Thyroid gland (tissue), 4 donors: Measurements from ENCODE around the gene ERMARD. TPM values are rescaled to one million over a fixed set of nuclear protein-coding genes. Genes with fewer than 3 reads are reported as not detected.

Experiments
- DNase-seq, 2 donors: peaks; one replicate each; pipeline ENCODE4 v3.0.0-alpha.2; 2019
- H3K27ac ChIP-seq, 3 donors: fragments of 200-600 bp; sonication (generic); 1 replicate in 2 of 3; 2 replicates in 1 of 3; pipeline ENCODE4 v1.5.1; 2016 to 2019; ENCODE audit warnings: mild to moderate bottlenecking in 1 of 3, moderate library complexity in 1 of 3
- H3K27me3 ChIP-seq: fragments of 200-600 bp; sonication (generic); one replicate; pipeline ENCODE4 v1.5.1; 2019
- H3K36me3 ChIP-seq, 2 donors: fragments of 200-600 bp; sonication (generic); one replicate each; pipeline ENCODE4 v1.5.1; 2016 to 2019
- H3K4me1 ChIP-seq, 2 donors: fragments of 200-600 bp; sonication (generic); one replicate each; pipeline ENCODE4 v1.5.1; 2017 to 2019
- H3K4me3 ChIP-seq, 3 donors: fragments of 200-600 bp; sonication (generic); replicated peaks in 1 of 3; 1 replicate in 2 of 3; 2 replicates in 1 of 3; pipeline ENCODE4 v1.5.1; 2016; ENCODE audit warnings: mild to moderate bottlenecking in 1 of 3
- H3K9me3 ChIP-seq: fragments of 200-600 bp; sonication (generic); one replicate; pipeline ENCODE4 v1.5.1; 2017
- POLR2A ChIP-seq, 2 donors: fragments of 450-650 bp; IDR thresholded peaks; one replicate each; pipeline ENCODE4 v1.6.1; 2017; ENCODE audit warnings: antibody characterized with exemption in 2 of 2, mild to moderate bottlenecking in 2 of 2, moderate library complexity in 1 of 2
- WGBS, 2 donors: methylation state at CpG; one replicate each; pipeline ENCODE4 v1.1.5; 2017; 5-methylcytosine and 5-hydroxymethylcytosine counted together
- intact Hi-C: fragments of 100-400 bp; cut with DNase I; formaldehyde crosslinking; loops from one replicate; pipeline ENCODE4 v1.15.1; 2023
- total RNA-seq, 4 donors: library from RNA; depleted of rRNA; stranded (reverse); fragments of >200 nt; gene quantifications; one replicate each; pipeline ENCODE4 v1.2.3, GENCODE V29; 2016
- TF ChIP-seq, protein P1 (sequence below), 6 experiments: fragments of 200-600 bp in 3 of 6; fragments of 450-650 bp in 3 of 6; sonication (generic) in 3 of 6; IDR thresholded peaks; one replicate each; pipeline ENCODE4 v1.5.1; 2016 to 2019; ENCODE audit warnings: antibody characterized with exemption in 6 of 6, mild to moderate bottlenecking in 2 of 6, inconsistent platforms in 1 of 6, moderate library complexity in 1 of 6

ERMARD gene
- total RNA-seq, 4 donors from 2014 or later = 29.4 to 49.8 (median 32.0) TPM

DNA sequence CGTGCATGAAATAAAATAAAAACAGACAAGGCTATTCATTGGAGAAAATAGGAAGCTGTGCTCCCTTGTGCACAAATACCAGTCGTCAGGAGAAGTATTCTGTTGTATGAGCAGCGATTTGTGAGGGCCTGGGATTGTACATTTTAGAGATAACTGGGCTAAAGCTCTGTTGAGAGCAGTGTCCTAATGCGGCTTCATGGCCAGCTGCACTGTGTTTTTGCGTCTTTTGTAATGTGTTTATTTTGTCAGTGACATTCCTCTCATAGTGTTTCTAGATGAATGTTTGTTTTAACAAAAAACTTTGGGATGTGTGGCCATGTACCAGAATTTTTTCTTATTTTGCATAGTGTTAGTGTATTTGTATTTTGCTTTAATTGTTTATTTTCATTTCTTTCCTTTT is 14.8 kb downstream of the ERMARD start:
- intact Hi-C loops = no loop called here
- Histone ChIP-seq H3K27ac (peak overlapping the region in 1 of 3 donors; percentile 66), H3K4me3 (no peak overlapping the region), H3K27me3 (no peaks in the 10 kb centered on the region), H3K9me3 (no peaks in the 10 kb centered on the region), H3K4me1 (peaks cover 0 to 11% of the 10 kb centered on the region in 2 donors), H3K36me3 (peaks cover 0 to 33% of the 10 kb centered on the region in 2 donors)
- DNase-seq = no peak
- 77 to 79% methylated on average over 5 of the region's 5 CpGs for WGBS, 2 donors
- peak in 1 of 2 donors; percentile 16 for TF ChIP-seq POLR2A (IDR thresholded peaks at IDR 0.05)
- TF ChIP-seq, protein P1, sequence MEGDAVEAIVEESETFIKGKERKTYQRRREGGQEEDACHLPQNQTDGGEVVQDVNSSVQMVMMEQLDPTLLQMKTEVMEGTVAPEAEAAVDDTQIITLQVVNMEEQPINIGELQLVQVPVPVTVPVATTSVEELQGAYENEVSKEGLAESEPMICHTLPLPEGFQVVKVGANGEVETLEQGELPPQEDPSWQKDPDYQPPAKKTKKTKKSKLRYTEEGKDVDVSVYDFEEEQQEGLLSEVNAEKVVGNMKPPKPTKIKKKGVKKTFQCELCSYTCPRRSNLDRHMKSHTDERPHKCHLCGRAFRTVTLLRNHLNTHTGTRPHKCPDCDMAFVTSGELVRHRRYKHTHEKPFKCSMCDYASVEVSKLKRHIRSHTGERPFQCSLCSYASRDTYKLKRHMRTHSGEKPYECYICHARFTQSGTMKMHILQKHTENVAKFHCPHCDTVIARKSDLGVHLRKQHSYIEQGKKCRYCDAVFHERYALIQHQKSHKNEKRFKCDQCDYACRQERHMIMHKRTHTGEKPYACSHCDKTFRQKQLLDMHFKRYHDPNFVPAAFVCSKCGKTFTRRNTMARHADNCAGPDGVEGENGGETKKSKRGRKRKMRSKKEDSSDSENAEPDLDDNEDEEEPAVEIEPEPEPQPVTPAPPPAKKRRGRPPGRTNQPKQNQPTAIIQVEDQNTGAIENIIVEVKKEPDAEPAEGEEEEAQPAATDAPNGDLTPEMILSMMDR (IDR thresholded peaks at IDR 0.05) = no peak

DNA sequence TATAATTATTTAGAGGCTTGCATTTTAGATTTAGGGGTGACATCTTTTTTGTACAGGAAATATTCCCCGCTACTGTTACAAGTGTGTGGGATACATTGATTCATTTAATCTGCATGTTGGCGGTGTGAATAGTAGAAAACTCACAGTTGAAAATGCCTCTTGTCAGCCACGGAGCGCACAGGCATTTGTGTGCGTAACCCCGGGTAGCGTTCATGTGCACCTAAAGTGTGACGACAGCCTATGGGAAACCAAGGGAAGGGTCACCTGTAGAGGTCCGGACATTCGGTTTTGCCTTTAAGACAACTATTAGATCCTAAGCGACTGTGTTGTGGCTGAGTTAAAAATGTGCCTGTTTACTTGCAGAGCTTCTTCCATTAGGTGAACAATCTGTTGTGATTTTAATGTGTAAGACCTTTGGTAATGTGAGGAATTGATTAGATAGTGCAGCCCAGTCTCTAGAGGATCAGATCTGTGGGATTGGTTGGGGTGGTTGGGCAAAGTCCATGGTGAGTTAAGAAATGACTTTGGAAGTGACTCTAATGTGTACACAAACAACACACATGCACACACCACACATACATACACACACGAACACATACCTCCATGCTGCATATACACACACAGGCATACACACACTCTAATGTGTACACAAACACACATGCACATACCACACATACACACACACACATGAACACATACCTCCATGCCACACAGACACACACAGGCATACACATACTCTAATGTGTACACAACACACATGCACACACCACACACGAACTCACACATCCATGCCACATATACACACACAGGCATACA is 15.7 kb downstream of the ERMARD start:
- H3K9me3 ChIP-seq = no peaks in the 10 kb centered on the region
- TF ChIP-seq, protein P1 (IDR thresholded peaks at IDR 0.05) = no peak
- no peak for TF ChIP-seq POLR2A (IDR thresholded peaks at IDR 0.05)
- 94 to 96% methylated on average over 13 of the region's 13 CpGs for WGBS, 2 donors
- H3K36me3 ChIP-seq = peaks cover 4 to 31% of the 10 kb centered on the region in 2 donors
- no peaks in the 10 kb centered on the region for H3K27me3 ChIP-seq
- intact Hi-C loops = no loop called here
- peaks cover 0 to 11% of the 10 kb centered on the region in 2 donors for H3K4me1 ChIP-seq
- no peak overlapping the region for H3K27ac ChIP-seq
- no peak for DNase-seq
- no peak overlapping the region for H3K4me3 ChIP-seq

DNA sequence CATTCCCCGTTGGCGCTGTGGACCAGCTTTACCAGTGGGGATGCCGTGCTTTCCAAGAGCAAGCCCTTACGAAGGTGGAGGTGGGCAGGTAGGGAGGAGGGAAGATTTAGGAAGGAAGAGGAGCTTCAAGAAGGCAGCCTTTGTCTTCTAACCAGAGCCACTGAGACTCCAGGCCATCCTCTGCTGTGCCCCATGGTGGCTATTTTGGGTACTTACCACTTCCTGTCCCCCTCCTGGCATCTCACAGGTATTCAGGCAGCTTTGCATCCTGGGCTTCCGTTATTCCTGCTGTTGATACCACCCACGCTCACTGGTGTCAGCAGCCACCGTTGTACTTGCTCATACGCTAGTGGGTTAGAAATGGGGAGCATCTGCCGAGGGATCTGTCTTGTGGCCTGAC is 22.9 kb downstream of the ERMARD start:
- Histone ChIP-seq H3K36me3 (peaks cover 3 to 11% of the 10 kb centered on the region in 2 donors), H3K4me1 (peaks cover 0 to 8% of the 10 kb centered on the region in 2 donors), H3K27ac (no peak overlapping the region), H3K9me3 (no peaks in the 10 kb centered on the region), H3K27me3 (no peaks in the 10 kb centered on the region), H3K4me3 (no peak overlapping the region)
- DNase-seq = no peak
- TF ChIP-seq, protein P1 (IDR thresholded peaks at IDR 0.05) = no peak
- no peak for TF ChIP-seq POLR2A (IDR thresholded peaks at IDR 0.05)
- WGBS, 2 donors = 90 to 94% methylated on average over 9 of the region's 9 CpGs
- intact Hi-C loops = no loop called here

DNA sequence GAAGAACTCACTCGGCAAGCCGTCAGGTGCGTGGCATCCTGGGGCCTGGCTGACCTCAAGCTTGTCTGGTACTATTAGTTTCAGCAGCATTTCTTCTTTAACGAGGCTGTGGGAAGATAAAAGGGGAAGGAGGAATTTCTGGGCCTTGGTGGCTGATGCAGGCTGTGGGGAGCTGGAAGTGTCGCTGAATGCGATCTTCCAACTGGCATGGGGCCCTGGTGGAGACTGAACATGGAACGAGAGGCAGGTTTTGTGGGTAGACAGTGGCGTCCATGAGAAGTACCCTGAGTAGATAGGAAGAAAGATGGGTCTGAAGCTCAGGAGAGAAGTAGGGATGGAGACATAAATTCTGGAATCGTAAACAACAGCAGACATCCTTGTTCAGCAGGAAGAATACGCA is 23.9 kb downstream of the ERMARD start:
- no peak for DNase-seq
- no peaks in the 10 kb centered on the region for H3K27me3 ChIP-seq
- peaks cover 3 to 11% of the 10 kb centered on the region in 2 donors for H3K36me3 ChIP-seq
- intact Hi-C loops = no loop called here
- TF ChIP-seq POLR2A (IDR thresholded peaks at IDR 0.05) = no peak
- TF ChIP-seq, protein P1 (IDR thresholded peaks at IDR 0.05) = no peak
- H3K4me3 ChIP-seq = no peak overlapping the region
- H3K4me1 ChIP-seq = peaks cover 9 to 17% of the 10 kb centered on the region in 2 donors
- whole genome bisulfite sequencing, 2 donors = 93 to 96% methylated on average over 10 of the region's 10 CpGs
- no peak overlapping the region for H3K27ac ChIP-seq
- no peaks in the 10 kb centered on the region for H3K9me3 ChIP-seq

DNA sequence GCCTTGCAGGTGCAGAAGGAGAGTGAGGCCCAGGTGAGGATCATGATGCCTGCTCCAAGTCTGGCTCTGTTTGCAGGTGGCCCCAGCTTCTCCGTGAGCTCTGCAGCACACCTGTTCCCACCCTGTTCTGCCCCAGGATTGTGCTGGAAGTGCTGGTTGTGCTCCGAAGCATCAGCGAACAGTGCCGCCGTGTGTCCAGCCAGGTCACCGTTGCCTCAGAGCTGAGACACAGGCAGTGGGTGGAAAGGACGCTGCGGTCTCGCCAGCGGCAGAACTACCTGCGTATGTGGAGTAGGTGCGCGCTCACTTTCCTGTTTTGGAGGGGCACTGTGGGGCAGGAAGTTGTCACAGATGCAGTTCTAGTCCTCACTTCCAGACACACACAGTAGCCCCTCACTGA is 25.0 kb downstream of the ERMARD start:
- no peak for DNase-seq
- 96 to 100% methylated on average over 7 to 13 of the region's 13 CpGs for WGBS, 2 donors
- TF ChIP-seq POLR2A (IDR thresholded peaks at IDR 0.05) = no peak
- TF ChIP-seq, protein P1 (IDR thresholded peaks at IDR 0.05) = no peak
- no peak overlapping the region for H3K27ac ChIP-seq
- H3K36me3 ChIP-seq = peaks cover 3 to 11% of the 10 kb centered on the region in 2 donors
- H3K27me3 ChIP-seq = no peaks in the 10 kb centered on the region
- no peak overlapping the region for H3K4me3 ChIP-seq
- no peaks in the 10 kb centered on the region for H3K9me3 ChIP-seq
- H3K4me1 ChIP-seq = peaks cover 14 to 20% of the 10 kb centered on the region in 2 donors
- intact Hi-C loops = no loop called here
